Prostate gland (tissue), 2 donors: ENCODE data around the gene HSF2BP.

Experiments used
- CTCF ChIP-seq, 4 experiments: fragments of 200-600 bp in 2 of 4; fragments of 450-650 bp in 2 of 4; sonication (generic) in 2 of 4; IDR thresholded peaks; 1 replicate in 3 of 4; 2 replicates in 1 of 4; pipeline ENCODE4 v1.5.1; 2016 to 2019; ENCODE audit warnings: antibody characterized with exemption in 4 of 4, mild to moderate bottlenecking in 2 of 4, moderate library complexity in 2 of 4
- POLR2AphosphoS5 ChIP-seq: sonication (generic); formaldehyde crosslinking; IDR thresholded peaks from one replicate; pipeline ENCODE4 v1.6.1; 2017; ENCODE audit warnings: antibody characterized with exemption

GRCh38 chr21:43624339-43624738 lies 34.9 kb downstream of the HSF2BP start:
- TF ChIP-seq CTCF (IDR thresholded peaks at IDR 0.05) (no peak), POLR2AphosphoS5 (no peak)
